ENCODE data around the gene LIMS2.

The LIMS2 gene

GRCh38 chr2:127634626-127635379 is 40.5 kb downstream of the LIMS2 start:
- in situ Hi-C loops (cut with MboI; ENCODE audit: low sequenced_read_pairs): no loop called here

- in situ Hi-C loops (cut with MboI; ENCODE audit: low sequenced_read_pairs): no loop called here
Observed at GRCh38 chr2:127634066-127634617, 41.2 kb downstream of the LIMS2 start.

- in situ Hi-C loops (cut with MboI; ENCODE audit: low sequenced_read_pairs): no loop called here
Observed at GRCh38 chr2:127633556-127634065, 41.7 kb downstream of the LIMS2 start.

GRCh38 chr2:127632592-127633489 is 42.5 kb downstream of the LIMS2 start:
- in situ Hi-C loops (cut with MboI; ENCODE audit: low sequenced_read_pairs): no loop called here

DNA sequence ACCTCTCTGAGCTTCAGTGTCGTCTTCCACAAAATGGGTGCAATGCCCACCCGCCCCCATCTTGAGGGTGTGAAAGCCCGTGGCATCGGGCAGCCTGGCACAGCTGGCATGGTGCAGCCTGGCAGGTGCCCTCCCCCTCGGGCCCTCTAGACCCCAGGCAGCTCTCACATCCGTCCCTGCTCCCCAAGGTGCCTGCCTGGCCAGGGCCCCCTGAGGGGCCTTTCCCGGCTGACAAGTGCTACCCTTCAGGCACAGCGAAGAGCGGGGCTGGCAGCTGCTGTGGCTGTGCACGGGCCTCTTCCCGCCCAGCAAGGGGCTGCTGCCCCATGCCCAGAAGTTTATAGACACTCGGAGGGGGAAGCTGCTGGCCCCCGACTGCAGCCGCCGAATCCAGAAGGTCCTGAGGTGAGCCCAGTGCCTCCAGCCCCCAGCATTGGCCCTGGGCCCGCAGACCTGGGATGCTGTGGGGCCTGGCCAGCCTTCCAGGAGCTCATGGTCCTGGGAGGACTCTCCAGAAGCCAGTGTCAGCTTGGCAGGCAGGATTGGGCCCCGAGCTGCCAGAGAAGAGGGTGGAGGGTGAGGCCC is 43.2 kb downstream of the LIMS2 start:
- in situ Hi-C loops (cut with MboI; ENCODE audit: low sequenced_read_pairs): no loop called here

DNA sequence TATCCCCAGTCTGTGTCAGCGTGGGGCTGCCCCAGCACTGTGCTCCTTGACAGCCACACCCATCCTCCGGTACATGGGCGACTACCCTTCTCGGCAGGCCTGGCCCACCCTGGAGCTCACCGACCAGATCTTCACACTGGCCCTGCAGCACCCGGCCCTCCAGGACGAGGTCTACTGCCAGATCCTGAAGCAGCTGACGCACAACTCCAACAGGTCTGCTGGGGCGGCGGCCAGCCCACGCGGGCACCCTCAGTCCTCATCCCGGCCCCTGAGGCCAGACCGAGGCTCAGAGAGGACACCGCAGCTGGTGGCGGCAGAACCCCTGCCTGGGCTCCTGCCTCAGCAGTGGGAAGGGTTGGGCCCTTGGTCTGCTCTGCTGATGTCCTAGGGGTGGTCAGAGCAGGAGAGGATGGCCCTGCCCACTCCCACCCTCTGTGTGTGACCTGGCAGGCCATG is 43.8 kb downstream of the LIMS2 start:
- in situ Hi-C loops (cut with MboI; ENCODE audit: low sequenced_read_pairs): no loop called here

DNA sequence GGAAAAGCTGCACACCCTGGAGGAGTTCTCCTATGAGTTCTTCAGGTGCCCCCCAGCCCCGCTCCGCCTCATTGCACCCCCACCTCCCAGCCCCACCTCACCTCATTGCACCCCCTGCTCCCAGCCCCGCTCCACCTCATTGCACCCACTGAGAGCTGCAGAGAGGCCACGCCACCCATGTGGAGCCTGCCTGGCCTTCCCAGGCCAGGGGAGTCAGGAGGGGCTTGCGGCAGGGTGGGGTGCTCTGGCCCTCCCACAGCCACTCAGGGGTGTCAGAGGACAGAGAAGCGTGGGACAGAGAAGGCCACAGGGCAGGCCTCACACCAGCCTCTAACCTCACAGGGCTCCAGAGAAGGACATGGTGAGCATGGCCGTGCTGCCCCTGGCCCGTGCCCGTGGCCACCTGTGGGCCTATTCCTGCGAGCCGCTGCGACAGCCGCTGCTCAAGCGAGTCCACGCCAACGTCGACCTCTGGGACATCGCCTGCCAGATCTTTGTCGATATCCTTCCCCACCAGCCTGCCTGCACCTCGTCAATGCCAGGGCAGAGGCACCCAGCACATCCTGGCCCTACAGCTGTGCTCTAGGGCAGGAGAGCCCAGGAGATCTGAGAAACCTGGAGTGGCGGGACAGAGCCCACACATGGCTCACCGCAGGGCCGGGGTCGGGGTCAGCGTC is 44.3 kb downstream of the LIMS2 start:
- in situ Hi-C loops (cut with MboI; ENCODE audit: low sequenced_read_pairs): no loop called here

GRCh38 chr2:127630096-127630863 is 45.0 kb downstream of the LIMS2 start:
- in situ Hi-C loops (cut with MboI; ENCODE audit: low sequenced_read_pairs): no loop called here

DNA sequence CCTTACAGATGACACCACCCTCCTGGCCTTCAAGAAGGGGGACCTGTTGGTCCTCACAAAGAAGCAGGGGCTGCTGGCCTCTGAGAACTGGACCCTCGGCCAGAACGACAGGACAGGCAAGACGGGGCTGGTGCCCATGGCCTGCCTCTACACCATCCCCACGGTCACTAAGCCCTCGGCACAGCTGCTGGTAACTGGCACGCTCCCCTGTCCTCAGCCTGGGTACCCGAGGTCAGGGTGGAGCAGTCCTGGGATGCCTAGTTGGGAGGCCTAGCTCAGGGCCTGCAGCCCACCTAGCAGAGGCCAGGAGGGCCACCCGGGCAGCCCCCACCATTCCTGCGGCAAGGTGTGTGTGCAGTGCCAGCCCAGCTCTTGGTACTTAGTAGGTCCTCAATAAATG is 45.7 kb downstream of the LIMS2 start:
- in situ Hi-C loops (cut with MboI; ENCODE audit: low sequenced_read_pairs): no loop called here

DNA sequence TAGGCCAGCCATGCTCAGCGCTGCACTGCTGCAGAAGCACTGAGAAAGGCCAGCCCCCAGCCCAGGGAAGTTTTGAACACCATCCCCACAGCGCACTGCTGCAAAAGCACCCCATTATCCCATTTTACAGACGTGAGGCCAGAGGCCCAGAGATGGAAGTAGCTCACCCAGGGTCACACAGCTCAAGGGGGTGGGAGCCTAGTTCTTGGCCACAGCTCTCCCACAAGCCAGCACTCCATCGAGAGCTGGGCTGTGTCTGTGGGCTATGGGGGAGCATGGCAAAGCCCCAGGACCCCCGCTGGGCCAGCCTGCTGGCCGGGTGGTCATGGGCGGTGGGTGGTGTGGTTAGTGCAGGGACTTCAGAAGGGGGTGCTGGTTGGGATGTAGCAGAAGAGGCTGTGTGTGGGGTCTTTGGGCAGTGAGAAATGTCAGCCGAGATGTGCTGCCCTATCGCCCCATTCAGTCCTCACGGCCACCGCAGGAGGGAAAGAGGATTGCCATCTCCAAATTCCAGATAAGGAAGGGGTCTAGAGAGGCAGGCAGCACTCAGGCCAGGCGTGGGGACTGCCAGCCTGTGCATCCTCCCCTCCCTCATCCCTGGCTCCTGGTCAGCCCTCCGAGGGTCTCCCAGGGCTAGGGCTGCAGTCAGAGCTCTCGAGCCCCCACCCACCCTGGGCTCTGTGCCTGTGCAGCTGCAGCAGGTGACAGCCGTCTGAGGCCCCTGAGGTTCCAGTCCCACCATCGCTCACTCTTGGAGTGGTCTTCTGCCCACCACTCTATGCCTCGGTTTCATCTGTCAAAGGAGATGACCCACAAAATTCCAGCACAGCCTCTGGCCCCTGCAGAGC is 46.3 kb downstream of the LIMS2 start:
- in situ Hi-C loops (cut with MboI; ENCODE audit: low sequenced_read_pairs): no loop called here

DNA sequence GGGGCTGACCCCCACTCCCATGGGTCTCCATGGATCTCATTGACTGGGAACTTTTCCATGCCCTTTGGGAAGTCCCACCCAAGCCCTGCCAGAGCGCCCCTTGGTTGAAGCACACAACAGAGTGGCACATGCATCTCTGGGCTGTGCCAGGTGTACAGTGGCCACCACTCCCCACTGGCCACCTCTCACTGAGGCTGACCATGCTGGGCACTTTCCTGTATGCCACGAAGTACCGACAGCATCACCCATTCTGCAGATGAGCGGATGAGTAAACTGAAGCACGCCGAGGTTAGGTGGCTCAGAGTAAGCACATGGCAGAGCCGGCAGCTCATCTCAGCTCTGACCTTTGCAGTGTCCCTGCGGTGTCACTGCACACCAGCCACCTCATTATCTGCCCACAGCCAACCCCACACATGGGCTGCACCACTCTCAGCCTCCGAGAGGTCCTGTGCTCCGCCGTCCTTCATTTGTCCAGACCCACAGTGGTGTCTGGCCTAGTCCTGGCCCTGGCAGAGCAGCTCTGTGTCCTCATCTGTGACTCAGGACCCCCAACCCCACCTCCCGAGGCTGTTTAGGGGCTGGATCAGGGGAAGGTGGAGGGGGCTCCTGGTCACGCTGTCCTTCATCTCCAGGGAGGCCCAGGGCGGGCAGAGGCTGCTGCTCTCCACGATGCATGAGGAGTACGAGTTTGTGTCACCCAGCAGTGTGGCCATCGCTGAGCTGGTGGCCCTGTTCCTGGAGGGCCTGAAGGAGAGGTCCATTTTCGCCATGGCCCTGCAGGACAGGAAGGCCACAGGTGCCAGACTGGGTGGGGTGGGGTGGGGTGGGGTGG is 47.4 kb downstream of the LIMS2 start:
- in situ Hi-C loops (cut with MboI; ENCODE audit: low sequenced_read_pairs): no loop called here

DNA sequence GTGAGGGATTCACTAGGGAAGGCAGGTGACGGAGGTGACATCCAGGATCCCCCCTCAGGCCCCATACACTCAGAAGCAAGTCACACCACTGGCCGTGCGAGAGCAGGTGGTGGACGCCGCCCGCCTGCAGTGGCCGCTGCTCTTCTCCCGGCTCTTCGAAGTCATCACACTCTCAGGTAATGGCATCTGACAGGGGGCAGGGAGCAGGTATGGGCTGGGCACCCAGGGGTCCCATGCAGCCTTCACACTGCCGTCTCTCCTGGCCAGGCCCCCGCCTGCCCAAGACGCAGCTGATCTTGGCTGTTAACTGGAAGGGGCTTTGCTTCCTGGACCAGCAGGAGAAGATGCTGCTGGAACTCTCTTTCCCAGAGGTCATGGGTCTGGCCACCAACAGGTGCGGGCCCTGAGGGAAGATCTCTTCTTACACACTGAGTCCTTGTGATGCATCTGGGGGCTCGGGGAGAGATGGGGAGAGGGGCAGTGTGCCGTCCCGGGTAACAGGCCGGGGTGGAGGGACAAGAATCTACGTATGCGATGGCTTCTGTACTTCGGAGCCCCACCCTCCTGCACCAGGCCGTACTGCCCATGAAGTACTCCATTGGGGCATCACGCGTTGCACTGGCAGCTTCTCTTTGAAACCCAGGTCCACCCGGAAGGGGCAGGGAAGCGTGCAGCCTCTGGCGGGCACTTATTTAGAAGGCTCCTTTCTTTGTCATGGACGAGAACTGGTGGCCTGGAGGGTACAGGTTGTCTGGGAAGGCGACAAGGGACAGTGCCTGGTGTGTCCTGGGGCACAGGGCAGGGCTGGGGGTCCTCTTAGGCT is 48.2 kb downstream of the LIMS2 start:
- in situ Hi-C loops (cut with MboI; ENCODE audit: low sequenced_read_pairs): no loop called here

- in situ Hi-C loops (cut with MboI; ENCODE audit: low sequenced_read_pairs): no loop called here
Observed at GRCh38 chr2:127626175-127626574, 49.2 kb downstream of the LIMS2 start.

DNA sequence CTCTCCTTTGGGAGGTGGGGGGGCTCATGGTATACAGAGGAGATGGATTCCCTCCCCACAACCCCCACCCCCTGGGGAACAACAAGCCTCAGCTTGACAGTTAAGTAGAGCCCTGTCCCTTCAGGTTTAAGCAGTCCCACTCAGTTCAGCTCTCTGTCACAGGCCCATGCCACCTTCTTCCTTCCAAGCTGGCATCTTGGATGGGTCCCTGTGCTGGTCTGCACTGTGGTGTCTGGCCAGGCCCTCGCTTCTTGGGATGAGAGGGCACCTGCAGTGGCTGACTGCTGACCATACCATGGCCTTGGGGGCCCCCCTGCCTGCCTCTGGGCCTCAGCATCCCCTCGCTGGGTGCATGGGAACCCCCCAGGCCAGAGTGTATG is 49.8 kb downstream of the LIMS2 start:
- in situ Hi-C loops (cut with MboI; ENCODE audit: low sequenced_read_pairs): no loop called here

DNA sequence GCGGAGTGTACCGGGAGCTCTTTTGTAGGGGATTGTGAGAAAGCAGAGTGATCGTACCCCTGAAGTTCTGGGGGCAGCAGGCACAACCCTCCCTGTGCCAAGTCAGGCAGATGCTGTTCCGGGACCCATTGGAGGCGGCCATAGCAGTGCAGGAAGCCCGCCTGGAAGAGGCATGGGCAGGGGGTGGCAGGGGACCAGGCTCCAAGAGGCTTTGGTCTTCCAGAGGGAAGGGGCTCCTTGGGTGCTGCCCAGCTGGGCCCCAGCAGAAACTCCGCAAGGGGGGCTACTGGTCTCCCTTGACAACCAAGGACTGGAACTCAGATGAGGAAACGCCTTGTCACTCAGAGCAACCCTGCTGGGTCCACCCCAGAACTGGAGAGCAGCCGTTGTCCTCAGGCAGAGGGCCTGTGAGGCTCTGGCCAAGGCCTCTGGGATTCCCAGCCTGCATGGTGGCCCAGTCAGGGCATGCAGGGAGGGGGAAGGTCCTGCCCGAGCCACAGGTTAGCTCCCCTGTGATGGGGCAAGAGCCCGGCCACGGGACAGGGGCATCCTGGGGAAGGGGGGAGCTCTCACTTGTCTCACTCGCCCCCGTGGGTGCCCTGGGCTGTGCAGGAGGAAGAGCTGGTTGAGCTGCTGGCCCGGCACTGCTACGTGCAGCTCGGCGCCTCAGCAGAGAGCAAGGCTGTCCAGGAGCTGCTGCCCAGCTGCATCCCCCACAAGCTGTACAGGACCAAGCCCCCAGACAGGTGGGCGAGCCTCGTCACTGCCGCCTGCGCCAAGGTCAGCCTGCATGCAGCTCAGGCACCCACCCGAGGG is 50.4 kb downstream of the LIMS2 start:
- in situ Hi-C loops (cut with MboI; ENCODE audit: low sequenced_read_pairs): no loop called here

DNA sequence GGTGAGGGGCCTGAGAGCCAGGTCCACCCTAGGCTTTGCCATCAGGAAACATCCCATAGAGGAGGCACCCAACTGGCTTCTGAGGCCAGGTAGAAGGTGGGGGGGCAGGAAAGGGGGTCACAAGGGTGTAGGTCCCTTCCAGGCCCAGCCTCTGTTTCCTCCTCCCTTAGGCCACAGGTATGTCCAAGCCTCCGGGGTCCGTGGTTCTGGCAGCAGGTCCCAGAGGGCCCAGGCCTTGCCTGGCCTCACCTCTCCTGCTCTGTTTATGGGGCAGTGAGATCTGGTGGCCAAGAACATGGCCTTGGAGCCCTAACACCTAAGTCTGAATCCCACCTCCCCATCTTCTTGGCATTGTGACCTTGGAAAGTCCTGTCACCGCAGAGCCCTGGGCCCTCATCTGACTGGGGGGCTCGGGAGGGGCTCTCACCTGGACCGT is 51.0 kb downstream of the LIMS2 start:
- in situ Hi-C loops (cut with MboI; ENCODE audit: low sequenced_read_pairs): no loop called here
